Breast epithelium (tissue), 3 donors: ENCODE measurements around the gene HLA-DQB1.
"Not testable (repeated sequence)": the region's sequence is repeated elsewhere in the genome, so short reads cannot be mapped to it uniquely, and the experiment has no call there.

ENCODE experiments used
- CTCF ChIP-seq, 3 donors: fragments of 450-650 bp; IDR thresholded peaks; one replicate each; pipeline ENCODE4 v1.5.1; 2016 to 2017; ENCODE audit warnings: antibody characterized with exemption in 3 of 3, mild to moderate bottlenecking in 3 of 3, moderate library complexity in 3 of 3
- POLR2A ChIP-seq: fragments of 450-650 bp; IDR thresholded peaks from one replicate; pipeline ENCODE4 v1.6.1; 2016; ENCODE audit warnings: antibody characterized with exemption, mild to moderate bottlenecking, moderate library complexity

- TF ChIP-seq CTCF (IDR thresholded peaks at IDR 0.05); POLR2A: not testable (repeated sequence)
These were observed 5.5 kb upstream of the HLA-DQB1 start for GRCh38 chr6:32671908-32672307.
